Spleen (tissue), 7 donors: Measurements from ENCODE around the gene TDRD9.

Source experiments
- POLR2A ChIP-seq, 3 donors: fragments of 450-650 bp; IDR thresholded peaks; one replicate each; pipeline ENCODE4 v1.5.1; 2017; ENCODE audit warnings: antibody characterized with exemption in 3 of 3, mild to moderate bottlenecking in 1 of 3
- POLR2AphosphoS5 ChIP-seq, 3 donors: sonication (generic); formaldehyde crosslinking; IDR thresholded peaks; one replicate each; pipeline ENCODE4 v1.5.1; 2017; ENCODE audit warnings: antibody characterized with exemption in 3 of 3
- TF ChIP-seq, protein P1 (sequence below), 11 experiments: fragments of 200-600 bp in 7 of 11; fragments of 450-650 bp in 4 of 11; sonication (generic) in 4 of 11; IDR thresholded peaks in 8 of 11; conservative IDR thresholded peaks in 3 of 11; 1 replicate in 7 of 11; 2 replicates in 4 of 11; pipeline versions ENCODE4 v1.4.0 to v1.8.0; 2016 to 2021; ENCODE audit warnings: antibody characterized with exemption in 11 of 11, inconsistent platforms in 4 of 11, mild to moderate bottlenecking in 1 of 11
- donor health status: DM: no; HTN: no; CAD: no; lungs with moderate emphysema.
- donor health status: DM: no; HTN: no; CAD: no.
- donor health status: DM: no; HTN: no; CAD: no.

DNA sequence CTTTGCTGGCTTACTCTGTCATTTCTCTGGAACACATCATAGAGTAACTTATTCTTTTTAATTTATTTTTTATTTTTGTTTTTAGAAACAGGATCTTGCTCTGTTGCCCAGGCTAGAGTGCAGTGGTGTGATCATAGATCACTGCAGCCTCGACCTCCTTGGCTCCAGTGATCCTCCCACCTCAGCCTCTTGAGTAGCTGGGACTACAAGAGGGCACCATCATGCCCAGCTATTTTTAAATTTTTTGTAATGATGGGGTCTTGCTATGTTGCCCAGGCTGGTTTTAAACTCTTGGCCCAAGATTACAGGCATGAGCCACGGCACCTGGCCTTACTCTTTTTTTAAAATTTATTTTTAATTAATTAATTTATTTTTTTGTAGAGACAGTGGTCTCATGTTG is 46.3 kb downstream of the TDRD9 start:
- TF ChIP-seq, protein P1, sequence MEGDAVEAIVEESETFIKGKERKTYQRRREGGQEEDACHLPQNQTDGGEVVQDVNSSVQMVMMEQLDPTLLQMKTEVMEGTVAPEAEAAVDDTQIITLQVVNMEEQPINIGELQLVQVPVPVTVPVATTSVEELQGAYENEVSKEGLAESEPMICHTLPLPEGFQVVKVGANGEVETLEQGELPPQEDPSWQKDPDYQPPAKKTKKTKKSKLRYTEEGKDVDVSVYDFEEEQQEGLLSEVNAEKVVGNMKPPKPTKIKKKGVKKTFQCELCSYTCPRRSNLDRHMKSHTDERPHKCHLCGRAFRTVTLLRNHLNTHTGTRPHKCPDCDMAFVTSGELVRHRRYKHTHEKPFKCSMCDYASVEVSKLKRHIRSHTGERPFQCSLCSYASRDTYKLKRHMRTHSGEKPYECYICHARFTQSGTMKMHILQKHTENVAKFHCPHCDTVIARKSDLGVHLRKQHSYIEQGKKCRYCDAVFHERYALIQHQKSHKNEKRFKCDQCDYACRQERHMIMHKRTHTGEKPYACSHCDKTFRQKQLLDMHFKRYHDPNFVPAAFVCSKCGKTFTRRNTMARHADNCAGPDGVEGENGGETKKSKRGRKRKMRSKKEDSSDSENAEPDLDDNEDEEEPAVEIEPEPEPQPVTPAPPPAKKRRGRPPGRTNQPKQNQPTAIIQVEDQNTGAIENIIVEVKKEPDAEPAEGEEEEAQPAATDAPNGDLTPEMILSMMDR (IDR thresholded peaks at IDR 0.05 in 8 of 11, conservative IDR thresholded peaks at IDR 0.05 in 3 of 11) = no peak
- TF ChIP-seq POLR2A (IDR thresholded peaks at IDR 0.05) = no peak
- no peak for TF ChIP-seq POLR2AphosphoS5 (IDR thresholded peaks at IDR 0.05)
